Vagina (tissue), 2 donors: ENCODE measurements around the gene TM6SF1. TPM values are rescaled to one million over a fixed set of nuclear protein-coding genes. Genes with fewer than 3 reads are reported as not detected.
"Not testable (repeated sequence)": the region's sequence is repeated elsewhere in the genome, so short reads cannot be mapped to it uniquely, and the experiment has no call there.

Experiments used
- DNase-seq, 2 donors: peaks; one replicate each; pipeline ENCODE4 v3.0.0-alpha.2; 2017; ENCODE audit errors: extremely low spot score in 2 of 2
- H3K27ac ChIP-seq: fragments of 200-600 bp; sonication (generic); one replicate; pipeline ENCODE4 v1.5.1; 2019
- H3K27me3 ChIP-seq: fragments of 200-600 bp; sonication (generic); one replicate; pipeline ENCODE4 v1.5.1; 2019
- H3K36me3 ChIP-seq, 2 donors: fragments of 200-600 bp; sonication (generic); one replicate each; pipeline ENCODE4 v1.5.1; 2017 to 2019
- H3K4me1 ChIP-seq: fragments of 200-600 bp; sonication (generic); one replicate; pipeline ENCODE4 v1.5.1; 2019
- H3K4me3 ChIP-seq, 2 donors: fragments of 200-600 bp; sonication (generic); 1 replicate in 1 of 2; 2 replicates in 1 of 2; pipeline ENCODE4 v1.5.1; 2016 to 2019
- H3K9me3 ChIP-seq: fragments of 200-600 bp; sonication (generic); one replicate; pipeline ENCODE4 v1.5.1; 2019
- CTCF ChIP-seq, 3 experiments: fragments of 450-650 bp in 2 of 3; fragments of 200-600 bp in 1 of 3; sonication (generic) in 1 of 3; IDR thresholded peaks; one replicate each; pipeline ENCODE4 v1.5.1; 2017 to 2019; ENCODE audit warnings: antibody characterized with exemption in 3 of 3, mild to moderate bottlenecking in 2 of 3, moderate library complexity in 2 of 3
- POLR2A ChIP-seq, 2 donors: fragments of 450-650 bp; IDR thresholded peaks; one replicate each; pipeline ENCODE4 v1.6.1; 2017; ENCODE audit warnings: antibody characterized with exemption in 2 of 2, mild to moderate bottlenecking in 2 of 2, moderate library complexity in 2 of 2
- POLR2AphosphoS5 ChIP-seq, 2 donors: sonication (generic); formaldehyde crosslinking; IDR thresholded peaks; one replicate each; pipeline ENCODE4 v1.9.0; 2017; ENCODE audit warnings: antibody characterized with exemption in 2 of 2, mild to moderate bottlenecking in 2 of 2, low read depth in 1 of 2; ENCODE audit not compliant: insufficient read depth in 1 of 2
- intact Hi-C: fragments of 100-400 bp; cut with DNase I; formaldehyde crosslinking; loops from one replicate; pipeline ENCODE4 v1.15.1; 2023
- total RNA-seq: library from RNA; depleted of rRNA; stranded (reverse); fragments of >200 nt; gene quantifications from one replicate; pipeline ENCODE4 v1.2.3, GENCODE V29; 2016

TM6SF1 gene
- total RNA-seq, 1 donor from 2014 or later, result 3.9 TPM

- Histone ChIP-seq H3K4me1 (peaks cover 47% of the 10 kb centered on the region), H3K36me3 (no peaks in the 10 kb centered on the region), H3K4me3 (peak within 1 kb of the TSS; percentile 55 to 86), H3K9me3 (no peaks in the 10 kb centered on the region), H3K27ac (peak within 1 kb of the TSS; percentile 94), H3K27me3 (no peaks in the 10 kb centered on the region)
- intact Hi-C loops, result loop anchor here (2.0 kb wide), 1 partner anchor 140 kb away; the partner anchor contains the start of gene HDGFL3
- TF ChIP-seq CTCF (IDR thresholded peaks at IDR 0.05) (no peak), POLR2A (IDR thresholded peaks at IDR 0.05) (peak in 1 of 2 donors; percentile 88), POLR2AphosphoS5 (IDR thresholded peaks at IDR 0.05; ENCODE audit: insufficient read depth in 1 of 2, low read depth in 1 of 2) (peak in 1 of 2 donors; percentile 71)
- peak in 1 of 2 donors; percentile 93 for DNase-seq
Observed at GRCh38 chr15:83066734-83067637, 40.5 kb upstream of the TM6SF1 start, which contains the start of gene BTBD1. TSS of gene BTBD1 (minus strand) at chr15:83067252. CDS start at chr15:83067151, 101 bp downstream.

- intact Hi-C loops, result loop anchor here (2.0 kb wide), 1 partner anchor 139 kb away; the partner anchor contains the start of gene HDGFL3
- Histone ChIP-seq H3K9me3 (no peaks in the 10 kb centered on the region), H3K4me3 (peak overlapping the region; percentile 55 to 86), H3K27me3 (no peaks in the 10 kb centered on the region), H3K27ac (peak overlapping the region; percentile 94), H3K36me3 (no peaks in the 10 kb centered on the region), H3K4me1 (peaks cover 43% of the 10 kb centered on the region)
- DNase-seq, result no peak
- TF ChIP-seq CTCF (IDR thresholded peaks at IDR 0.05) (no peak), POLR2AphosphoS5 (IDR thresholded peaks at IDR 0.05; ENCODE audit: insufficient read depth in 1 of 2, low read depth in 1 of 2) (no peak), POLR2A (IDR thresholded peaks at IDR 0.05) (no peak)
Observed at GRCh38 chr15:83067638-83067962, 39.8 kb upstream of the TM6SF1 start.

- Histone ChIP-seq H3K36me3 (no peaks in the 10 kb centered on the region), H3K4me3 (no peak overlapping the region), H3K4me1 (peaks cover 38% of the 10 kb centered on the region), H3K9me3 (peaks cover 3% of the 10 kb centered on the region), H3K27me3 (no peaks in the 10 kb centered on the region), H3K27ac (no peak overlapping the region)
- DNase-seq, result no peak
- intact Hi-C loops, result no loop called here
- TF ChIP-seq CTCF (IDR thresholded peaks at IDR 0.05) (no peak), POLR2AphosphoS5 (IDR thresholded peaks at IDR 0.05; ENCODE audit: insufficient read depth in 1 of 2, low read depth in 1 of 2) (no peak), POLR2A (IDR thresholded peaks at IDR 0.05) (no peak)
Observed at GRCh38 chr15:83068054-83068453, 39.4 kb upstream of the TM6SF1 start.

- H3K27me3 ChIP-seq, H3K27ac ChIP-seq, intact Hi-C loops, H3K36me3 ChIP-seq, DNase-seq, H3K4me3 ChIP-seq, H3K9me3 ChIP-seq: not testable (repeated sequence)
- peaks cover 26% of the 10 kb centered on the region for H3K4me1 ChIP-seq
Observed at GRCh38 chr15:83069211-83069642, 38.2 kb upstream of the TM6SF1 start.

GRCh38 chr15:83077491-83078230 lies 29.8 kb upstream of the TM6SF1 start:
- Histone ChIP-seq H3K9me3 (peaks cover 9% of the 10 kb centered on the region), H3K4me1 (no peaks in the 10 kb centered on the region), H3K4me3 (no peak overlapping the region), H3K27ac (no peak overlapping the region), H3K36me3 (no peaks in the 10 kb centered on the region), H3K27me3 (no peaks in the 10 kb centered on the region)
- DNase-seq, result no peak
- intact Hi-C loops, result no loop called here
- TF ChIP-seq POLR2AphosphoS5 (IDR thresholded peaks at IDR 0.05; ENCODE audit: insufficient read depth in 1 of 2, low read depth in 1 of 2) (no peak), CTCF (IDR thresholded peaks at IDR 0.05) (no peak), POLR2A (IDR thresholded peaks at IDR 0.05) (no peak)
